ENCODE measurements around the gene ARMCX4. TPM values are rescaled to one million over a fixed set of nuclear protein-coding genes. Genes with fewer than 3 reads are reported as not detected.

Gene ARMCX4
- total RNA-seq, 1 donor from 2014 or later = 0.86 TPM

Other genes starting within 250 kb of the ARMCX4 start
- 0.08 TPM in 1 of 2 replicates, not detected in the other for gene TAF7L, start 194.1 kb upstream of the ARMCX4 start, total RNA-seq
- 10.7 and 13.8 TPM in 2 replicates for gene TIMM8A, start 136.7 kb upstream of the ARMCX4 start, total RNA-seq
- gene BTK, start 99.3 kb upstream of the ARMCX4 start, total RNA-seq = not detected in 2 replicates
- 815 and 1,644 TPM in 2 replicates for gene RPL36A, start 94.4 kb upstream of the ARMCX4 start, total RNA-seq
- gene GLA, start 77.5 kb upstream of the ARMCX4 start, total RNA-seq = 23.7 and 33.7 TPM in 2 replicates
- 79.3 and 95.6 TPM in 2 replicates for gene HNRNPH2, start 77.2 kb upstream of the ARMCX4 start, total RNA-seq
- gene ARMCX1, start 65.1 kb downstream of the ARMCX4 start, total RNA-seq = 101 and 135 TPM in 2 replicates
- 53.5 and 66.8 TPM in 2 replicates for gene ARMCX6, start 132.5 kb downstream of the ARMCX4 start, total RNA-seq
- gene ARMCX3, start 137.7 kb downstream of the ARMCX4 start, total RNA-seq = 97.5 and 116 TPM in 2 replicates
- 158 and 192 TPM in 2 replicates for gene ARMCX2, start 174.4 kb downstream of the ARMCX4 start, total RNA-seq

Data from myocyte (in vitro differentiated cells).